Neural cell (in vitro differentiated cells): ENCODE measurements around the gene TTN.

Experiments used
- EP300 ChIP-seq: fragments of 450-650 bp; conservative IDR thresholded peaks from 2 replicates; pipeline ENCODE4 v1.6.1; 2014; ENCODE audit warnings: antibody characterized with exemption, mild to moderate bottlenecking, moderate library complexity; ENCODE audit not compliant: poor library complexity, severe bottlenecking
- POLR2AphosphoS5 ChIP-seq: IDR thresholded peaks from 2 replicates; pipeline ENCODE4 v1.6.1; 2012
- RAD21 ChIP-seq: fragments of 450-650 bp; conservative IDR thresholded peaks from 2 replicates; pipeline ENCODE4 v1.6.1; 2014; ENCODE audit warnings: antibody characterized with exemption, mild to moderate bottlenecking, moderate library complexity
- REST ChIP-seq: IDR thresholded peaks from 2 replicates; pipeline ENCODE4 v1.6.1; 2012; ENCODE audit warnings: borderline replicate concordance
- TAF1 ChIP-seq: IDR thresholded peaks from 2 replicates; pipeline ENCODE4 v1.6.1; 2012; ENCODE audit warnings: low read depth
- TF ChIP-seq, protein P1 (sequence below): fragments of 450-650 bp; IDR thresholded peaks from 2 replicates; pipeline ENCODE4 v1.5.1; 2014; ENCODE audit warnings: antibody characterized with exemption, mild to moderate bottlenecking, moderate library complexity; ENCODE audit not compliant: poor library complexity, severe bottlenecking

GRCh38 chr2:178530131-178530530 is 277.1 kb downstream of the TTN start:
- TF ChIP-seq, protein P1, sequence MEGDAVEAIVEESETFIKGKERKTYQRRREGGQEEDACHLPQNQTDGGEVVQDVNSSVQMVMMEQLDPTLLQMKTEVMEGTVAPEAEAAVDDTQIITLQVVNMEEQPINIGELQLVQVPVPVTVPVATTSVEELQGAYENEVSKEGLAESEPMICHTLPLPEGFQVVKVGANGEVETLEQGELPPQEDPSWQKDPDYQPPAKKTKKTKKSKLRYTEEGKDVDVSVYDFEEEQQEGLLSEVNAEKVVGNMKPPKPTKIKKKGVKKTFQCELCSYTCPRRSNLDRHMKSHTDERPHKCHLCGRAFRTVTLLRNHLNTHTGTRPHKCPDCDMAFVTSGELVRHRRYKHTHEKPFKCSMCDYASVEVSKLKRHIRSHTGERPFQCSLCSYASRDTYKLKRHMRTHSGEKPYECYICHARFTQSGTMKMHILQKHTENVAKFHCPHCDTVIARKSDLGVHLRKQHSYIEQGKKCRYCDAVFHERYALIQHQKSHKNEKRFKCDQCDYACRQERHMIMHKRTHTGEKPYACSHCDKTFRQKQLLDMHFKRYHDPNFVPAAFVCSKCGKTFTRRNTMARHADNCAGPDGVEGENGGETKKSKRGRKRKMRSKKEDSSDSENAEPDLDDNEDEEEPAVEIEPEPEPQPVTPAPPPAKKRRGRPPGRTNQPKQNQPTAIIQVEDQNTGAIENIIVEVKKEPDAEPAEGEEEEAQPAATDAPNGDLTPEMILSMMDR: no peak
- TF ChIP-seq POLR2AphosphoS5: no peak
- no peak for TF ChIP-seq REST
- TF ChIP-seq RAD21: no peak
- no peak for TF ChIP-seq EP300
- no peak for TF ChIP-seq TAF1
